Iris pigment epithelial cell (primary cell): ENCODE data around the gene ZDHHC14.
"Not testable (repeated sequence)": the region's sequence is repeated elsewhere in the genome, so short reads cannot be mapped to it uniquely, and the experiment has no call there.

Source experiments
- DNase-seq: peaks from one replicate; pipeline ENCODE4 v3.0.0-alpha.2; 2011; ENCODE audit warnings: low read depth

Gene ZDHHC14

DNA sequence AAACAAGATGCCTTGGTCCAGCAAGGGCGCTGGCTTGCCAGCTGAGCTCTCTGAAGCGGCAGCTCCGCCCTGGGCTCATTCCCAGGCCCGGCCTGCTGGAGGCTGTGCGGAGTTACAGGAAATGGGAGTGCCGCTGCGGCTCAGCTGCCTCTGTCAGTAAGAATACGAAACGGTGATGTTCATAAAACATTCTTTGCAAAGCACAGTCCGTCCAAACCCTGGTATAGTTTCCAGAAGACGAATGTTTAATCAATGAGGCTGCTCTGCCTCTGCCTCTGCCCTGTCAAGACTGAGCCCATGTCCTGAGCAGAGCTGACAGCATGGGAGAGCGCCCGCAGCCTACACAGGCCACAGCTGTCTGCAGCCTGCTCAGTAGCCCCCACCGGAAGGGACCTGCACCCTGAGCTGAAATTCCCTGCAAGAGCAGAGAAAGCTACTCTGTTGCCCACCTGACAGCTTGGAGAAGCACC is 288.8 kb downstream of the ZDHHC14 start:
- peak; percentile 85 for DNase-seq

DNA sequence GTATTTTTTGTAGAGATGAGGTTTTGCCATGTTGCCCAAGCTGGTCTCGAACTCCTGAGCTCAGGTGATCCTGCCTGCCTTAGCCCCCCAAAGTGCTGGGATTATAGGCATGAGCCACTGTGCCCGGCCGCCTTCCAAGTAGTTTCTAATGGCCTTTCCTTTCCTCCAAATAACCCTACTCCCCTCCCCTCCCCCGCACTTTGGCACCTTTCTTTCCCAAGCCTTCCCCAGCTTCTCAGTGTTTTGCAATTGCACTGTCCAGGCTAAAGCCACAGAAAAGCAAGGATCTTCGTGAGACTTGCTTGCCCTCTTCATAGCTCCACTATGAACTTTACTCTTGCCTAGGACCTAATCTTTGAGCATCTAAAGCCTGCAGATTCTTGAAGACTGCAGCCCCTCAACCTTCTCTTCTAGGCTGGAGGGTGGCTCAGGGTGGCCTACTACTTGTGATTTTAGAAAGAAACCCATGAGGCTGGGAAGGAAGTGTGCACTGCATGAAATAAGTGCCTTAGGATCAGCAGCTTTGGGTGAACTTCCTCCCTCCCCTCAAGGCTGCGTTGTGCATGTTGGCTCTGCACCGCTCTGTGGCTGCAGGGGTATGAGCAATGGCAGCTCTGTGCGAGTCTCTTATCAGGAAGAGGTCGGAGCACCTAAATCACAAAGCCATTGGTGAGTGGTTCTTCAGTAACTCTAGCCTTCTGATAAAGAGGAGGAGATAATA is 289.6 kb downstream of the ZDHHC14 start:
- no peak for DNase-seq

DNA sequence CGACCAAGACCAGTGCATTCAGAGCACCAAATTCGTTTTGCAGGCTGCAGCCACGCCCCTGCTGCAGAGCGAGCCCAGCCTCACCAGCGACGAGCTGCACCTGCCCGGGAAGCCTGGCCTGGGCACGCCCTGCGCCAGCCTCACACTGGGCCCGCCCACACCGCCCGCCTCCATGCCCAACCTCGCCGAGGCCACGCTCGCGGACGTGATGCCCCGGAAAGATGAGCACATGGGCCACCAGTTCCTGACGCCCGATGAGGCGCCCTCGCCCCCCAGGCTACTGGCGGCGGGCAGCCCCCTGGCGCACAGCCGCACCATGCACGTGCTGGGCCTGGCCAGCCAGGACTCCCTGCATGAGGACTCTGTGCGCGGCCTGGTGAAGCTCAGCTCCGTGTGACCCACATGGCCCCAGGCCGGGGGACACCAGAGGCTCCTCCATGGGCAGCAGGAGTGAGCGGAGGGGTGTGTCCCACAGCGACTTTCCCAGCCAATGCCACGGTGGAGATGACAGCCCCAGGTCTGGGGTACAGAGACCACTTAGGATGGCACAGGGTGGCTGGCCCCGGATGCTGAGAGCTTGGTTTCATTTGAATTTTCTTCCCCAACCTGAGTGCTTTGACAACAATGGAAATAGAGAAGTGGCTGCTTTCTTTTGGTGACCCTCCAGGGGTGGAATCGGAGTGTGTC is 291.9 kb downstream of the ZDHHC14 start:
- no peak for DNase-seq

DNA sequence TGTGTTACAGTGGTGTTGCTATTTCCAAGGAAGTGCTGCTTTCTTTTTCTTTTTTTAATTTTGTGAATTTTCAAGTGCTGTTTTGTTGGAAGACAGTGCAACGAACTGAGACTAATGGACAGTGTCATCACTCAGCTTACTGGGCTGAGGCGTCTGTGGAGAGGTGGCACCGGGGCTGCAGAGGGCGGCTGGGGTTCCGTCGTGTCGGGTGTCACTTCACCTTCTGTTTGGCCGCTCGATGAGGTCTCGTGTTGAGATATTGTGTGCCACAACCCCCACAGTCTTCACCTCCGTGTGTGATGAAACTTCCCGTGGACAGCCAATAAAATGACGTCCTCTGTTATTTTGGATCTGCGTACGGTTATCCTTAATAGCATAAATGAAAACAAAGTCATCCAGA is 292.6 kb downstream of the ZDHHC14 start:
- DNase-seq, result no peak

DNA sequence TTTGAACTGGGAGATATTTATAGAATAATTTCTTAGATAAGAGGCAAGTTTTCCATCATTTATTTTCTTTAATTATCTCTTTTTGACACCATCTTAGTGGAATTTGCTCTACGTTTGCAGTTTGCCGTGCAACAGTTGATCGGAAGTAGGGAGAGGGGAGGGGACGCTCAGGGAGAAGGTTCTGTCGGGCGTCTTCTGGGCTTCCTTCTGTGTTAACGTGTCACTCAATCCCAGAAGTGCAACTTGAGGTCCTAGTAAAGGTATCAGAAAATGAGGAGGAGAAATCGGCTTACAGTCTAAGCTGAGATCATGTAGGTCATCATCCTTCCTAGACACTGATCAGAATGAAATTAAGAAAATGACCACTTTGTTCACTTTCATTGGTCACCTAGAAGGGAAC is 293.1 kb downstream of the ZDHHC14 start:
- DNase-seq, result no peak

DNA sequence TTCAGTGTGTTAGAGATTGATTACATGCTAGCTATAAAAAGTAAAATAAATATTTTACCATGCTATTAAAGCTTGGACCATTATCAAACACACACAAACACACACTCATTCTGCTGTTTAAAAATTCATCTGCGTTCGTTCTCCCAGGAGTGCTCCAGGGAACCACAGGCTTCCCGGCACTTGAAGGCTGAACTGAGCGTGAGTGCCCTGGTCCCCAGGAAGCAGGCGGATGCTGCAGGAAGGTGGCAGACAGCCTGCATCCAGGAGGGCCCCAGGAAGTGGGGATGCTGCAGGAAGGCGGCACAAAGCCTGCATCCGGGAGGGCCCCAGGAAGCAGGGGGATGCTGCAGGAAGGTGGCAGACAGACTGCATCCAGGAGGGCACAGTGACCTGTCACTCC is 294.8 kb downstream of the ZDHHC14 start:
- DNase-seq, result no peak

DNA sequence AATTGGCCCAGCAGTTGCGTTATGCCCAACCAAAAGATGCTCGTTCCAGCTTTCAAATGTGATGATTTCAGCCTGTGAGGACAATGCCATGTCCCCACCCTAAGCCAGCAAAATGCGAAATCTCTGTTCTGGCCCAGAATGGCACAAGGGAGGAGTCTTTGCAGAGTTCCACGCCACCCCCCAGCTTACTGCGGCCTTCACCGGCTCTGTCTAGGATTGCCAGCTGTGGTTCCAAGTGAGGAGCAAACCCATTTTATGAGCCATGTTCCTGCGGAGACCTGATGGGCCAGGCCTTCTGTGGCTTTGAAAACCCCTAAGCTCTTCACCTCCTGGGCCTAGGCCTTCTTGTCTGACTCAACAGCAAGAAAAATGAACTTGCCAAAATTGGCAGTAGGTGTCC is 295.3 kb downstream of the ZDHHC14 start:
- no peak for DNase-seq

DNA sequence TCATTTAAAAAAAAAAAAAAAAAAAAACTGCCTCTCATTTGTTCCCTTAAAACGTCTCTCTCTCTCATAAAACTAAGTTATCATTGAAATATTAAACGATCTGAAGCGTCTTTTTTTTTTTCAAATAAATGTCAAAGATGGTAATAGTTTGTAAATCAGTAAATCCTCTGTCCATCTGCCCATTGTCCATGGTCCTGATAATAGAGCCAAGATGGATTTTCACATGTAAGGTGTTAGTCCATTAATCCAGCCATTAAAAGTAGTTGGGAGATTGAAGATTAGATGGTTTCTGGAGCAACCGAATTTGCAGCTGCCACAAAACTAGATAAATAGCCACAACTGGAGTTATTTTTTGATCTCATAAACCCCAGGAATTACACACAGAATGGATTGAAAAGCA is 296.2 kb downstream of the ZDHHC14 start:
- DNase-seq, result no peak

DNA sequence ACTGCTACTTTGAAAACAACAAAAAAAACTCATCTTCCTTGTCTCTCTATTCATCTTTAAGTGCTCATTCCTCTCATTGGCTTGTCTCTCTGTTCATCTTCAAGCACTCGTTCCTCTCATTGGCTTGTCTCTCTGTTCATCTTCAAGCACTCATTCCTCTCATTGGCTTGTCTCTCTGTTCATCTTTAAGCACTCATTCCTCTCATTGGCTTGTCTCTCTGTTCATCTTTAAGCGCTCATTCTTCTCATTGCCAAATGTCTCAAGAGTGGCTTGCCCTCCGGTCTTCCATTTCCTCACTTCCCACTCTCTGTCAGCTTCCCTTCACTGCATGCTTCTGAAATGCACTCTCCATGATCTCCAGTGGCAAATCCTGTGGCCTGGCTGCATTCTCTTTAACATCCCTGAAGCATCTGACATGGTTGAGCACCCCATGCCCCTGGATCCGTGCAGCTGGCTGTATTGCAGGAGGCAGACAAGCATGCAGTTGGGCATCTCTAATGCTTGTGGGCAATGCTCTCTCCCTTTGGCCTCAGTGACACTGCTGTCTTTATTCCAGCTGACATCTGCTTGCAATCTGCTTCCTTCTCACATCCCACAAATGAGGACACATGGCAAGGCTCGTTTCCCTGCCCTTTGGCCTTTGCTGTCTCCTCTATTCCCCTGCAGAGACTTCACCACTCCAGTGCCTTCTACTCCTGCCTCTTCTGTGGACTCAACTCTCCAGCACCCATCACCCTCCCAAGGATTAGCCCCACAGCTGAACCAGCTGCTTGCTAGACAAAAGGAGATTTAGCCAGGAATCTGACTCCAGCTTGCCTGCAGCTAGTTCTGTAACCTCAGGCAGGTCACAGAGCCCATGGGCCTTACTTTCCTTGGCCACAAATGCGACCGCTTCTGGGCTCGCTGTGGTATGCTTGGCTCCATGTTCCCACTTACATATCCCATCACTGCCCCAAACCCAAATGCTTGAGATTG is 298.9 kb downstream of the ZDHHC14 start:
- peak; percentile 6 for DNase-seq

DNA sequence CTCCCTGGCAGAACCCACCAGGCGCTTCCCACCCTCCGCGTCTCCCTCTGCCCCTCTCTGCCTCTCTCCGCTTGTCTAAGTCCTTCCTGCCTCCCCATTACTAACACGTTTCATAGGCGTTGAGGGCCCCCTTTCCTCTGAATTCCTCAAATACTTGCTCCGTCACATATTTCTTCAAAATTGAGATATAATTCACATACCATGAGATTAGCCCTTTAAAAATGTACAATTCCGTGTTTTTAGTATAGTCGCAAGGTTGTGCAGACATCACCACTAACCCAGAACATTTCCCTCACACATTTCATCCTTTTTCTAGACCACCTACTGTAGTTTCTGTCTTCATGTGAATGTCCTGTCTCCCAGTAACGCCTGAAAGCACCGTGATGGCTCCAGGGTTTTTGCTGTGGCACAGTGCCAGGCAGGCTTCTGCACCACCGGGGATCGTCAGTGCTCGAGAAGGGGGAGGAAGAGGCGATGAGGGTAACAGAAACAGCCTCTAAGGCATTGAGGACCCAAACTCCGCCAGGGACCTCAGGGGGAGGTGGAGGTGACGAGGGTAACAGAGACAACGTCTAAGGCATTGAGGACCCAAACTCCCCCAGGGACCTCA is 300.2 kb downstream of the ZDHHC14 start:
- no peak for DNase-seq

DNA sequence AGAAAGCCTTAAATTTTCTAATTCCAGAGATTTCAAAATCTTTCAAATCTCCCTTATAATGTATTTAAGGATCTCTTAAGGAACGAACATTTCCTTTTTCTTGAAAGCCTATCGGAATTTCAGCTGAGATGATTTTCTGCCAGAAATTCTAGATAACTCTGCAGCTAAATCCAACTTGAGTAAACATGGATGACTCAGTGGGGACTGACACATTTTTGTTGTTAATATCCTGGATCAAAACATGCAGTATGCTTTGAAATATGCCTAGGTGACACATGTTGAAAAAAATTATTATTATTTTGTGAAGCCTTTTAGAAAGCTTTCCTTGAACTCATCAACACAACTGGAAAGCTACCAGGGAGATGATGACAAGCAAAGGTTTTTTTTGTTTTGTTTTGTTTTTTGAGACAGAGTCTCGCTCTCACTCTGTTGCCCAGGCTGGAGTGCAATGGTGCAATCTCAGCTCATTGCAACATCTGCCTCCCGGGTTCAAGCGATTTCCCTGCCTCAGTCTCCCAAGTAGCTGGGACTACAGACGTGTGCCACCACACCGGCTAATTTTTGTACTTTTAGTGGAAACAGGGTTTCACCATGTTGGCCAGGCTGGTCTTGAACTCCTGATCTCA is 302.0 kb downstream of the ZDHHC14 start:
- DNase-seq, result peak; percentile 89

DNA sequence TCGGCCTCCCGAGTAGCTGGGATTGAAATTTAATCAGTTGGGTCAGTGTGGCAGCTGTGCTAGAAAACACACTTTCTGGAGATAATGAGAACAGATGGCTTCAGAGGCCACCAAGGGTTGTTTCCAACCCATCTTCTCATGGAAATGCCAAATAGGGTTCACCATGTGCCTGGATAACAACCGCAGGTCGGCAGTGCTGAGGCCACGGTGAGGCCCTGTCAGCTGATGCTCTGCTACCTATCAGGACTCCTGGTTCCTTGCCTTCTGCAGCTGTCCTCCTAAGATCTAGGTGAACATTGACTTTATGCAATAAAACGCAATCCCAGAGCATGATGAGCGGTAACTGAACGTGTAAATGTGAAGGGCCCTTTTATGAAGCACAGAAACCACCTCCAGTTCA is 302.7 kb downstream of the ZDHHC14 start:
- DNase-seq, result no peak

DNA sequence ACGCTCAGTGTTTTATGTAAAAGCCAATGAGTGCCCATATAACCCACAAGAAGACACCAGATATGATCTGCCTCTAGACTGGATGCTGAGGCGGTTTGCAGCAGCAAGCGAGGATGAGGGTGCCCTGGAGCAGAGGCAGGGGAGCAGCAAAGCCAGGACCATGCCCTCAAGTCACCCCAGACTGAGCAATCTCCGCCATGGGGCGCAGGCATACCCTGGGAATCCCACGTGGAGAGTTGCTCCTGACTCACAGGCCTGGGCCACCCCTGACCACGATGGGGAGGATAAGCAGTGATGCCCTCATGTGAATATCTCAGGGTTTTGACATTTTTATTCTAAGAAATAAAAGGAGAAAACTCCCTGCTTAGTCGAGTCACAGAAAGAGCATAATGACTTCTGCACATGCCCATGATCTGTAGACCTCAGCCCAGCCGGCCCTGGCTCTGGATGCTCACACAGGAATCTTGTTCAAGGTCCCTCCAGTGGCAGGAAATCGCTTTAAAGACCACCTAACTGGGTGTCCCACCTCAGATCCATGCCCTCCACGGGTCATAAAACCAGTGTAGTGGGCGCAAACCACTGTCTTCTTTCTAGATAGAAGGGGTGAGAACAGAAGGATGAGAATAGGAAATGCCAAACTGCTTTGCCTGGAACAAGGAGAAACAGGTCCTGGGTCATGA is 303.8 kb downstream of the ZDHHC14 start:
- DNase-seq, result no peak

DNA sequence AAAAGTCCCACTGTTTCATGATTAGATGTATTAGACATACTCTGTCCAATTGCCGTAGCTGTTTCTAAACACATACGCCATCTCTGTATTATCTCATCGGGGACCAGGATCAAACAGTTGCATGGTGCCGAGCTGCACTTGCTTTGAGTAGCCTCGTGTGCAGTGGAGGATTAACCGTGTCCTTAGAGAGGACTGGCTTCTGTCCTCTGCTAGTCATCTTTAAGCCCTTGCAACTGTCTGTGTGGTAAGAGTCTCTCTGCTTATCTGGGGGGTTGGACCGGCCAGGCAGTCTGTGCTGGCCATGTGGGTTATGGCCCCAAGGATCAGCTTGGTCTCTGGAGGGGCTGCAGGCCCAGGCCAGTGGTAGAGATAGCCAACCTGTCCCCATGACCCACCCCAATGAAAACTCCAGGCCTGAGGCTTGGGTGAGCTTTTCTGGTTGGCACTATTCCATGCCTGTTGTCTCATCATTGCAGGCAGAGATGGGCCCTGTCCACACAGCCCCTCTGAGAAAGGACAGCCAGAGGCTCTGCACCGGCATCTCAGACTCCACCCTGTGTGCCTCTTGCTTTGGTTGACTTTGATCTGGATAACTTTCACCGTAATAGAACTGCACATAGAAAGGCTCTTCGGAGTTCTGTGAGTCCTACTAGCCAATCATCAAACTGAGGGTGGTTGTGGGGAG is 304.7 kb downstream of the ZDHHC14 start:
- DNase-seq, result no peak

DNA sequence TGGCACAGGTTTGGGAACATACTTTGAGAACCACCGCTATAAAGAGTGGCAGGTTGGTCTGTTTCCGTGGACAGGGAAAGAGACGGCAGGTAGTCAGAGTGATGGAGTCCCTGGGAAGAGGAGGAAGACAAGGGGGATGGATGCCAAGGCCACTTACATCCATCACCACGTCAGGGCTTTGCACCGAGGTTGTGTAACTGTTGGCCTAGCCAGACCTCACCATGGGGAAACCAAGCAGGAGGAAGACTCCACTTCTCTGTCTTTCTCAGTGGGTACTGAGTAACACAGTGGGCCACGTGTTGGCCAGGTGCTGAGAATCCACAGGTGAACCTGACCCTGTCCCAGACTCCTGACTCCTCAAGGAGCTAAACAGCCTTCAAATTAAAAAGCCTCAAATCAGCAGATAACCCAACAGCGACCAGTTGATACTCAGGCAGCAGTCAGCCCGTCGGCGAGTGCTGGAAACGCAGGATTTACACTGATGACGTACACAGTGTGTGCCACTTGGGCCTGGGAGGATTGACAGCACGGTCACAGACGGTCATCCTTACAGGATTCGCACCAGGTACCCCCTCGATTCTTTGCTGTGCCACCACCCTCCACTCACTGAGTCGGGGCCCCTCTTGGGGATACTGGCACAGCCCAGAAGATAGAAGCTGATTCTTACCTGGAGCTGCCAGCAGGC is 307.4 kb downstream of the ZDHHC14 start:
- DNase-seq, result no peak

DNA sequence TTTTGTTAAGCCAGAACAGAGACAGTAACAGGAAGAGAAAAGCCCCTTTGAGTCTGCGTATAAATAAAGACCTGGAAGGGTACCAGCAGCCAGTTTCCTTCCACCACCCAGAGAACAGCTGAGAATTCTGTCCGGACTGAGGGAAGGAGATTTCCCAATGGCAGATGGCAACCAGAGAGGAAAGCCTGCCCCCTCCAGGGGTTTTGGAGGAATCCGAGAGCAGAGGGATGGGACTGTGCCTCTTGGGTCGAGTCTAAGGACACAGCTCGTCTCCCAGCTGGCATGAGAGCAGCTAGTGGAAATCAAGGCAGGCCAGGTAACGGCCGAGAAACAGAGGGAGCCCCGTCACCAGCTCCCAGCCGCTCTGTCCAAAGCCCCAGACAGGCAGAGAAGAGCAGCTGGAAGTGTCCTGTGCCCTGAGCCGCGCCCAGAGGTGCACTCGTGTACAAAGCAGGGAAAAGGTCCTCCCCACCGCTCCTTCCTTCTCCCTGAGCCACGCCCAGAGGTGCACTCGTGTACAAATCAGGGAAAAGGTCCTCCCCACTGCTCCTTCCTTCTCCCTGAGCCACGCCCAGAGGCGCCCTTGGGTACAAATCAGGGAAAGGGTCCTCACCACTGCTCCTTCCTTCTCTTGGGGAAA is 308.1 kb downstream of the ZDHHC14 start:
- DNase-seq, result peak; percentile 14

DNA sequence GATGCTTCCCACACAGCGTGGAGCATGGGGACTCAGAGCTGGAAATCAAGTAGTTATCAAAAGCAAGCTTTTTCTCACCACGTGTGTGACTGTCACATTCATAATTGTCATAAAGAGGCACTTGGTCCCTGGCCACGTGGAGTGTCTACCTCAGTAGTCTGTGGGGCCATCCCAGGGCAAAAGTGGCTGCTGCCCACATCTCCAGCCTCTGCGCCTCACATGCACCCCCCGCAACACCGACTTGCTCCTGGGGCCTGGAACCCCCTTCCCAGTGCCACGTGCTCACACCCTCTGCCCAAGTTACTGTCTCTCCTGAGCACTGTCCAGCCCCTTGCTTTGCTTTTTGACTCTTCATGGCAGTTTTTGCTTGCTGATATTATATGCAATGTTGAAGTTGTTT is 308.9 kb downstream of the ZDHHC14 start:
- no peak for DNase-seq

DNA sequence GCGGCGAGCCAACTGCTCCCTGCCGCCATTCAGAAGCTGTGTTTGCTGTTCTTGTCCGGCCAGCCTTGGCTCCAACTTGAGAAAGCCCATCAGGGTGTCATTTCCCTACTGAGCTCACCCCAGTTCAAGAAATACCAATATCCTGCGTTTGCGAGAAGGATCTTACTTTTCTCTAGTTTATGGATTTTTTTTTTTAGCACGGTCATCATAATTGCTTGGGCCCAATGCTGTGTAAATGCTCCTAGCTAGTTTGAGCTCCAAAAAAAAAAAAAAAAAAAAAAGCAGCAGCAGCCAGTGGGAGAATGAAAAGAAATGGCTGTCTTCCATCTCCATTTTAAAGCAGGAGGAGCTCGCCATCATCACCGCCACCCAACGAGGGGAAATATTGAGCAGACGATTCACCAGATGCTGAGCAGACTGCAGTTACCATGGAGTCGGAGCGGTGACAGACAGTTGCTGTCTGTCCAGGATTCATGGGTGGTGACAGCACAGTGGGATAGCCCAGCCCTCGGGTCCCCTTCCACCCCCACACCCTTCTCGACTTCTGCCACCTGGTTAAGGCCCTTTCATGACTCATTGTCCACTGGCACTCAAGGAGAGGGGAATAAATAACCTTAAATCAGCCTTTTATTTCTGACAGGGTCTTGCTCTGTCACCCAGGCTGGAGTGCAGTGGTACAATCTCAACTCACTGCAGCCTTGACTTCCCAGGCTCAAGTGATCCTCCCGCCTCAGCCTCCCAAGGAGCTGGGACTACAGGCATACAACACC is 309.6 kb downstream of the ZDHHC14 start:
- DNase-seq, result no peak

DNA sequence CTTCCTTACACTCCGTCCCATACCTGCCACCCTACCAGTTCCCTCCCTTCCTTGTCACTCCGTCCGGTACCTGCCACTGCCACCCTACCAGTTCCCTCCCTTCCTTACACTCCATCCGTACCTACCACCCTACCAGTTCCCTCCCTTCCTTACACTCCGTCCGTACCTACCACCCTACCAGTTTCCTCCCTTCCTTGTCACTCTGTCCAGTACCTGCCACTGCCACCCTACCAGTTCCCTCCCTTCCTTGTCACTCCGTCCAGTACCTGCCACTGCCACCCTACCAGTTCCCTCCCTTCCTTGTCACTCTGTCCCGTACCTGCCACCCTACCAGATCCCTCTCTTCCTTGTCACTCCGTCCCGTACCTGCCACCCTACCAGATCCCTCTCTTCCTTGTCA is 310.6 kb downstream of the ZDHHC14 start:
- not testable (repeated sequence) for DNase-seq
